D341Med (cell line): ENCODE results near the gene KIAA0319L.

Source experiments
- DNase-seq: peaks from one replicate; pipeline ENCODE4 v3.0.0; 2012; ENCODE audit warnings: low spot score

The KIAA0319L gene

DNA sequence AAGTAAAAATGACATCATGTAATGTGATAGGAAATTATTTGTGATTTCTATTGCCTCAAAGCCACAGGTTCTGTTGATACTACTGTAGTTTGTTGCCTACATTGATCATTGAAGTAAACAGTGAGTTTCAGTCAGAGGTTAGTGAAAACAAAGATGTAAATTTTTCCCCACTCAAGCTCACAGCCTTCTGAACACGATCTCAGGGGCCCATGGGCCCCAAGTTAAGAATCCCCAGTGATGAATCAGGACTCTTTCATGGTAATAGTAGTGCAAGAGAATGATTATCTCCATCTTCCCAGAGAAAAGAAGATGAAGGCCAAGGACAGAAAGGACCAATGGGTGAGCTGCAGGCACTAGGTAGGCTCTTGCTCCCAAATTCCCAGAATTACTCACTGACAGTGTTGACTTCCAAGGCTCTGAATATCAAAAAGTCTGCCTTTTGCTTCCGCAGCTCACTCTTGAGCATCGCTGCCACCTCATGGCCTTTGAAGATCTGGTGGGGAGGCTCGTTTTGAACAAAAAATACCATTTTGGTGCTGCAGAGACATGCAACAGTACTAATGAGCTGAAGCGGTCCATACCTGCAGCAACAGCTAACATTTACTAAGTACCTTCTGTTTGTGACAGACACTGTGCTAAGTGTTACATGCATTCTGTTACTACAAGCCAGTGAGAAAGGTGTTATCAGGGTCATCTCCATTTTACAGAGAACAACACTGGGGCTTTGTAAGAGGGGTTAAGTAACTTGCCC is 113.3 kb downstream of the KIAA0319L start:
- no peak for DNase-seq

DNA sequence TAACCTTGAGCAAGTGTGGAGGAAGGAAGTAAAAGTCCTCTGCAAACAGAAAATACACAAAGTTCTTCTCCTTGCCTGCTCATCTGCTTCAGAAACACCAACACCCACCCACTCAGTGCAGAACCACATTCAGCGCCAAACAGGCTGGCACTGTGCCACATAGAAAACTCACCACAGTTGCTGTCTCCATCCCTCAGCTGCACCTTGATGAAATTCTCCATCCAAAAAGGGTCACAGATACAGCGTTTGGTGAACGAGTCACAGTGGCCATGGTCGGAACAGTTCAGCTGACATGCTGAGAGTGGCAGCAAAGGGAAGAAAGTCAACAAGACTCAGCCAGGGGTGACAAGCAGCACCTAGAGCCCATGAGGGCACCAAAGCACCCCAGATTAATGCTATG is 114.5 kb downstream of the KIAA0319L start:
- no peak for DNase-seq

DNA sequence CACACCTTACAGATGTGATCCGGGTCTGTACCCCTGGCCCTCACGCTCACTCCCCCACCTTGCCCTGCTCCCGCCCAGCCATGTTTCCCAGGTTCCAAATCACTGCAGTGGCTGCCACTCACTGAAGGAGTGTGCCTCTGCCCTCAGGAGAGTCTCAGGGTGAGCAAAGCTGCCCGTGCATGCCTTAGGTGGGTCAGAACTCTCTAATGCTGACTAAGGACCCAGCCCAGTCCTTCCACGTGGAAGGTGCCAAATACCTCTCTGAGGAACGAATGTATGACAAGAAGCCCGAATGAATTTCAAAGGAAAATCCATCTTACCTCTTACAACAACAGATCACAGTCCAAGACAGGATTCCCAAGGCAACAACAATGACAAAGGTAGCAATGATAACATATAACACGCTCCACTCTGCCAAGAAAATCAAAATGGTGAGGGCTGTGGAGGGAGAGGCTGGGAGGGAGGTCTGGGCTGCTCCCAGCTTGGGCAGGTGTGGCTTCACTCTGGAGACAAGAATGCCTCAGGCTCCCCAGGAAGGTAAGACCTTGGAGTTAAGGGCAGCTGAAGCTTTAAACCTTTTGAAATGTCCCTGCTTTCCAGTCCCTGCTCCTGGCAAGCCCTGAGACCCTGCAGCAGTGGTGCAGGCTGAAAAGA is 115.2 kb downstream of the KIAA0319L start:
- no peak for DNase-seq

DNA sequence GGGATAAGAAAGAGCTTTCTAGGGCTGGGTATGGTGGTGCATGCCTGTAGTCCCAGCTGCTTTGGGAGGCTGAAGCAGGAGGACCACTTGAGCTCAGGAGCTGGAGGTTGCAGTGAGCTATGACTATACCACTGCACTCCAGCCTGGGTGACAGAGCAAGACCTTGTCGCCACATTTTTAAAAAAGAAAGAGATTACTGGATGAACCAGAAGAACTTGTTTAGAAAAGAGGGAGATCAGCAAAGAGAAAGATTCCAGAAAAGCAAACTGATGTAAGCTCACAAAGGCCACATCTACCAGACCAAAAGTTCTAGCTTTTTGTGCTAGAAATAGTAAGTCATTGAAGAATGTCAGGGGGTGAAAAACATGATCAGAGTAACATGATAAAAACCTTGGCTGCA is 117.6 kb downstream of the KIAA0319L start:
- DNase-seq = no peak

DNA sequence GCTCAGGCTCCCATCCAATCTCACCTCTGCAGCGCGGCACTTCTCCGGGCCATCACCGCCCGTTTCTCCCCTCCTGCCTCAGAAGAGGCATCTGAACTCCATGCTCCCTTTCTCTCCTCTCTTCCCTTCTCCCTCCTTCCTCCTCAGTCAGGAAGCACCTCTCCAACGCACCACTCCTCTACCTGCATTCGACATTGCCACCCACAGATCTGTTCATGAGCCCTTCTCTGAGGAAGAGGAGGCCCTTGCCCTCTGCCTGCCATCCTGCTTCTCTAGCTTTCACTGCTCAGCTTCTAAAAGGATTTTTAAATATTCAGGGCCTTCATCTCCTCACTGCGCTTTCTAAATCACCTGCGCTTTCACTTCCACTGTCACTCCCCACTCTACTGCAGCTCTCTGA is 120.0 kb downstream of the KIAA0319L start:
- no peak for DNase-seq

- no peak for DNase-seq
Measured at GRCh38 chr1:35436078-35436477, 121.1 kb downstream of the KIAA0319L start.

- no peak for DNase-seq
Measured at GRCh38 chr1:35434703-35435102, 122.5 kb downstream of the KIAA0319L start.

DNA sequence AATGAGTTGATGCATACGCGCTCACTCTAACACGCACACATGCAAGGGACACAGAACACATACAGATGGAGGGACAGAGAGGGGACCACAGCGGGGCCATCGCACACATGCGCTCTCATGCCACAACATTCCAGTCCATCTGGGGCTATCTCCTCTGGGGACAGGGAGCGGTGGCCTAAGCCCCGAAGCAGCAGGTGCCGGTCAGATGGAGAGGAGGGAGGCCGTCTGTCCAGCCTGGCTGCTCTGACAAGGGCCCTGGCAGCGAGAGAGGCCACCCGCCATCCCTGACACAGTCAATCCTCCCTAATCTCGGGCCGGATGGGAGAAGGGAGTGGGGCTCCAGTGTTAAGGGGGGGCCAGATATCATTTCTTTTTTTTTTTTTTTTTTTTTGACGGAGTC is 123.5 kb downstream of the KIAA0319L start:
- DNase-seq = no peak

DNA sequence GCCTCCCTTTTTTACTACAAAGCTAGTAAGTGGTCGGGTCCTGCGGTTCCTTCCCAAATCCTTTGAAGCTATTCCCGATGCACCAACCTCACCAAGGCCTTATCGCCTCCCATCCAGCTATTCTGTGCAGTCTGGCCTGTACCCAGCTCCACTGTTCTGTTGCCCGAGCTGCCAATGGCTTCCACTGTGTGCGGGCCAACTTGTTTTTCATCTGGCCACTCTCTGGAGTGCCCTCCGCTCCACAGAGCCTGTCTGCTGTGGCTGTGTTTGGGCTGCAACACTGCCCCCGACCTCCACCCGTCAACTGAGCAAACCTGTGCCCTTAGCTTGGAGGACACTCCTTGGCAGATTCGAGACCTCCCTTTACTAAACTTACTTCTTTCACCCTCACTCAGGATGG is 125.0 kb downstream of the KIAA0319L start:
- no peak for DNase-seq

- DNase-seq = no peak
Measured at GRCh38 chr1:35431173-35431599, 126.0 kb downstream of the KIAA0319L start.

DNA sequence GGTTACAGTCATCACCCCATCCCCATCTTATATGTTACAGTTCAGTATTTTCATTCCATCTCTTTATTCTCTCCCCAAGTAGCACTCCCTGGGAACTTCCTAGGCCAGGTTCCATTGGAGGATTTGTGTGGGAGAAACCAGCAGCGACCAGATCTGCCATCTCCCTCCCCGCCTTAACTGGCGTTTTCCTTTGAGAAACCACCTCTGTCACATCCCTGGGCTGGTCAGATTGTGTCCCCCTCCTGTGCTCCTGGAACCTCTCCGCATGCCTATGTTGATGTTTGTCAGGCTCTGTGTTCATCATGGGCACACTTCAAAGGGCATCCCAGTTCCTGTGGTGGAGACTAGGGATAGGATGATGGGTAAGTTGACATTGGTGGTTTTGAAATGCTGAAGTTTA is 126.4 kb downstream of the KIAA0319L start:
- no peak for DNase-seq

DNA sequence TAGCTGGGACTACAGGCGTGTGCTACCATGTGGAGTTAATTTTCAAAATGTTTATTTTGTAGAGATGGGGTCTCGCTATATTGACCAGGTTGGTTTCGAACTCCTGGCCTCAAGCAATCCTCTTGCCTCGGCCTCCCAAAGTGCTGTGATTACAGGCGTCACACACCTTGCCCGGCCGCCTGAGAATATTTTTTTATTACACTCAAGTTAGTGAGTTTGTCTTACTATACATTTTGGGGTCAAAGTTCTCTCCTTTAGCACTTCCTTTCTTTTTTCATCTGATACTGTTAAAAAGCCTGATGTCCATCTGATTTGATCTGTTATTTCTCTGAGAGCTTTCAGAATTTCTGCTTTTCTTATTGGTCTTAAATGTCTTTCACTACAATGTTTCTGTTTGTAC is 128.8 kb downstream of the KIAA0319L start:
- no peak for DNase-seq

DNA sequence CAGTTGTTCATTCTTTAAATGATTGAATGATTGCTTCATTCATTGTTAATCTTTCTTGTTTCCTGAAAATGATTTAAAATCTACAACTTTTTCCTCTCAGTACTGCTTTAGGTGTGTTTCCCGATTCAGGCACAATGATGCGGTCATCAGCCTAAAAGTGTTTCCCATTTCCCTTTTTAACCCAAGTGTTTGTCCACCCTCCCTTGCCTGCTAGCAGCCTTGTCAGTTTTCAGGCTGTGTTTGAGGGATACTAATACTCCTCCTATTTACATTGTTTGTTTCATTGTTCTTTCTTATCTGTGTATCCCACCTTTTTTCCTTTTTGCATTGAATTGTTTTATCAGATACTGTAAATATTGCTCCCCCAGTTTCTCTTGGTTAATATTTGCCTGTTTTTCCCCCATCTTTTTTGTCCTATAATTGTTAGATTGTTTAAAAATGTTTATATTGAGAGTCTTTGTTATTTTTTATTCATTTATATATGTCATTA is 131.1 kb downstream of the KIAA0319L start:
- DNase-seq = no peak

GRCh38 chr1:35408925-35409324 is 148.3 kb downstream of the KIAA0319L start:
- DNase-seq = no peak

DNA sequence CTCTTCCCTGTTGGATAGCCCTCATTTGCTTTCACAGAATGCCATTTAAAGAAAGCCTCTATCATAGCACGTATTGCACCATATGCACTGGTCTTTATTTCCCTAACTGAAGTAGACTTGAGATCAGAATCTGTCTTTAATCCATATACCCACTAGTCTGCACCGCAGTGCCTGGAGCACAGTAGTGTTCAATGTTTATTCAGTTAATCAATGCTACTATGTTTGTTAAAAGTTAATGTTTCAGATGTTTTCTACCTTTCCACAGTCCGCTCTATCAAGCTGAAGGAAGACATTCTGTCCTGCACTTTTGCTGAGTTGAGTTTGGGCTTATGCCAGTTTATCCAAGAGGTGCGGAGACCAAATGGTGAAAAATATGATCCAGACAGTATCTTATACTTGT is 149.5 kb downstream of the KIAA0319L start:
- DNase-seq = no peak

DNA sequence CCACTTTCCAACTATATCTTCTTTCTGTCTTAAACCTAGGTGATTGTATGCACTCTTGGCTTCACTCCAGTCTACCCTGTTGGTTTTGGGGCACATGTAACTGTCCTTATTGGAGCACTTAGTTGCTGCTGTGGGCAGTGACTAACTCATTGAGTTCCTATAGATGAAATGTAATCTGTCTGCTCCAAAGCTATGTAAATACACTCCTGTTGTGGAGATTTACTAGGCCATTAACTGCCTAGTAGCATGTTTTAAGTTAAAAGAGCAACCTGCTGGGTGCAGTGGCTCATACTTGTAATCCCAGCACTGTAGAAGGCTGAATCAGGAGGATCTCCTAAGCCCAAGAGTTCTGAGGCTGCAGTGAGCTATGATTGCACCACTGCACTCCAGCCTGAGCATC is 151.1 kb downstream of the KIAA0319L start:
- no peak for DNase-seq

- DNase-seq = no peak
Measured at GRCh38 chr1:35401049-35401448, 156.2 kb downstream of the KIAA0319L start.

DNA sequence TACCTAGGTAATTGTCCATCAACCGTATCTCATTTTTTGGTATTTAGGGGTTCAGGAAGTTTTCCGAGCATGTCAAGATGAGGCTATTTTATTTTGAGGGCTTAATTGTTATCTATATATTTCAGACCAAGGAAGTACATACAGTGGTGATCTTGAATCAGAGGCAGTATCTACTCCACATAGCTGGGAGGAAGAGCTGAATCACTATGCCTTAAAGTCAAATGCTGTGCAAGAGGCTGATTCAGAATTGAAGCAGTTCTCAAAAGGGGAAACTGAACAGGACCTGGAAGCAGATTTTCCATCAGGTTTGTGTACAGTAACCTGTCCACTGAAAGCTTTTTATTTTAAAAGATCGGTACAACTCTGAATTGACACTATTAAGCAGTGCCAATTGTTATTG is 158.5 kb downstream of the KIAA0319L start:
- no peak for DNase-seq

GRCh38 chr1:35394386-35394785 is 162.8 kb downstream of the KIAA0319L start:
- no peak for DNase-seq

DNA sequence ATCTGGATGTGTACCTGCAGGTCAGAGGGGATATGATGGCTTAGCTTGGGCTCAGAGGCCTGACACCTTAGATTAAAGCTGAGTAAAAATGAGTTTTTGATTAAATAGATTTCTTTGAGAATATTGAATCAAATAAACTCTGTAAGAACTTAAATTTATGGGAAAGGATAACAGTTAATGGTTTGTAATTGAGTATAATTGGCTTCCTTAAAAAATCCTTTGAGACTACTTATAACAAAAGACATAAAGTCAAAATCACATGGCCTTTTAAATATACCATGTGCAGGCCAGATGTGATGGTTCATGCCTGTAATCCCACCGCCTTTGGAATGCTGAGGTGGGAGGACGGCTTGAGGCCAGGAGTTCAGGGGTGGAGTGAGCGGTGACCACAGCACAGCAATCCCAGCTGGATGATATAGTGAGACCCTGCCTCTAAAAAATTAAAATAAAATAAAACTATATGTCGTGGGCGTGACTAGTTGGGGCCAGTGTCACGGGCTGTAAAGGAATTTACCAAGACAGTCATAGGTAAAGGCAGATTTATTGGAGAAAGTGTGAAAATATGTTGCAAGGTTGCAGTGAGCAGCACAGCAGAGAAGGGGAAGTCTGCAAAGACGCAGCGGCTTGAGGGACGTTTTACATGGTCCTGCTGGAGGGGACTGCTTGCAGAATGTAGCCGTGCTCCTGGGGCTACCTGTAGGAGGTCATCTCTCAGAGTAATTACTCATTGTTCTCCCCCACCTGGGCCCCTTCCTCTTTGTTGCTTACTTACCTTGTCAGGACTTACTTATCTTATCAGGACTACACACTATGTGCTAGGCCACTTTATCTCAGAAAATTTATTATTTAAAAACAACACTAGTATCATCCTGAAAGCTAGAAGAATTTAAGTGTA is 166.4 kb downstream of the KIAA0319L start:
- no peak for DNase-seq

DNA sequence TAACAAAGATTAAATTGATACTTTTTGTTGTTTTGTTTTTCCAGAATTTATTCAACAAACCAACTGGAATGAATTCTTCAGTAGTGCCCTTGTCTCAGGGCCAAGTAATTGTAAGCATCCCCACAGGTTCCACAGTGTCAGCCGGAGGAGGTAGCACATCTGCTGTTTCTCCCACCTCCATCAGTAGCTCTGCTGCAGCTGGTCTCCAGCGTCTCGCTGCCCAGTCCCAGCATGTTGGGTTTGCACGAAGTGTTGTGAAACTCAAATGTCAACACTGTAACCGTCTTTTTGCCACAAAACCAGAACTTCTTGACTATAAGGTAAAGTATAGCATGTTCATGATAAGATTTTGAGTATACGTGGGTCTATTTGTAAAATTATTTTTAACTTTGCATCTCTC is 170.2 kb downstream of the KIAA0319L start:
- no peak for DNase-seq

DNA sequence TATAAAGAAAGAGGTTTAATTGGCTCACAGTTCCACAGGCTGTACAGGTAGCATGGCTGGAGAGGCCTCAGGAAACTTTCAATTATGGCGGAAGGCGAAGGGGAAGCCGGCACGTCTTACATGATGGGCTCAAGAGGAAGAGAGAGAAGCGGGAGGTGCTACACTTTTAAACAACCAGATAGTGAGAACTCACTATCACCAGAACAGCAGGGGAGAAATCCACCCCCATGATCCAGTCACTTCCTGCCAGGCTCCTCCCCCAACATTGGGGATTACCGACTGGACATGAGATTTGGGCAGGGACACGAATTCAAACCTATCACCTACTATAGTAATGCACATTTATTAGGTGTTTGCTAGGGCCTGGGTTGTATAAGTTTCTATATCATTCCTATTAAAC is 170.9 kb downstream of the KIAA0319L start:
- DNase-seq = no peak
